PFSK-1 (cell line): ENCODE measurements around the gene SHISA5.

ENCODE experiments used
- POLR2AphosphoS5 ChIP-seq: IDR thresholded peaks from 2 replicates; pipeline ENCODE4 v1.6.1; 2012; ENCODE audit warnings: low read depth, mild to moderate bottlenecking, control low read depth, low read length, moderate library complexity
- REST ChIP-seq, 2 experiments: IDR thresholded peaks; 2 replicates each; pipeline versions ENCODE4 v1.6.1 to v1.8.0; 2011 to 2012; ENCODE audit warnings: low read depth in 2 of 2, low read length in 2 of 2, control low read depth in 1 of 2, inconsistent platforms in 1 of 2, mild to moderate bottlenecking in 1 of 2, moderate library complexity in 1 of 2; ENCODE audit not compliant: insufficient read depth in 1 of 2
- TAF1 ChIP-seq: IDR thresholded peaks from 2 replicates; pipeline ENCODE4 v1.6.1; 2012; ENCODE audit warnings: low read length, control low read depth, borderline replicate concordance; ENCODE audit not compliant: insufficient read depth

GRCh38 chr3:48426401-48426909 lies 77.5 kb downstream of the SHISA5 start:
- no peak for TF ChIP-seq TAF1
- TF ChIP-seq POLR2AphosphoS5: no peak
- TF ChIP-seq REST (IDR thresholded peaks at IDR 0.05; ENCODE audit: insufficient read depth in 1 of 2, low read depth in 2 of 2, low read length in 2 of 2): no peak
